GM19372 (cell line): ENCODE measurements around the gene GOLIM4.

Experiments
- ATAC-seq: cut with Tn5 transposase; IDR thresholded peaks from one replicate; pipeline ENCODE4 v1.9.1; 2021; ENCODE audit warnings: mild to moderate bottlenecking, low read depth, moderate library complexity; ENCODE audit not compliant: unreplicated experiment

Gene GOLIM4

DNA sequence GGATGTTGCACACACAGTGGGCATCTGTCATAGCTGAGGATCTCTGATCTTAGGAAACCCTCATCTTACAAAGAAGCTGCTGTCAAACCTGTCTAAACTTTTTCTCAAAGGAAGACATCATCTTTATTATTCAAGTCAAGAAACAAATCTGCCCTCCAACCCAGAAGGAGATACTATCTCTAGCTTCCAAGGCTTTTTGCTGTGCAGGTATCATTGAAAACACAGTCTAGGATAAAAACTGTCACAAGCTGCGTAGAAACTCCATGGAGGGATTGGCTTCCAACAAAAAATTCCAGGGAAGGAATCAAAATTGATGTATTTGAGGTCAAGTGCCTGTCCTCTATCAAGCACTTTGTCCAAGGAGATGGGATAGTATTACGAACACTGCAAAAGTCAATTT, 89.1 kb downstream of the GOLIM4 start:
- no peak for ATAC-seq

DNA sequence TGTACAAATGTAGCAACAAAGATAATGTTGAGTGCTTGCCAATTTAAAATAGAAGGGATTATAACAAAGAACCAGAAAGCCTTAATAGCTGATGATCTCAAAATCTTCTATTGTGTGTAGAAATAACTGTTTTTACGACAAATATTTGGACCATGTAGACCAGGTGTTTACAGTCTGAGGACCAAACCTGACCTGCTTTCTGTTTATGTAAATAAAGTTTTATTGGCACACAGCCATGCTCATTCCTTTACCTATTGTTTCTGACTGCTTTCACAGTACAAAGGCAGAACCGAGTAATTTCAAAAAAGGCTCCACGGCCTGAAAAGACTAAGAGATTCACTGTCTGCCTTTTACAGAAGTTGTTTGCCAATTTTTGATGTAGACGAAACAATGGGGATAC, 91.8 kb downstream of the GOLIM4 start:
- ATAC-seq = no peak

DNA sequence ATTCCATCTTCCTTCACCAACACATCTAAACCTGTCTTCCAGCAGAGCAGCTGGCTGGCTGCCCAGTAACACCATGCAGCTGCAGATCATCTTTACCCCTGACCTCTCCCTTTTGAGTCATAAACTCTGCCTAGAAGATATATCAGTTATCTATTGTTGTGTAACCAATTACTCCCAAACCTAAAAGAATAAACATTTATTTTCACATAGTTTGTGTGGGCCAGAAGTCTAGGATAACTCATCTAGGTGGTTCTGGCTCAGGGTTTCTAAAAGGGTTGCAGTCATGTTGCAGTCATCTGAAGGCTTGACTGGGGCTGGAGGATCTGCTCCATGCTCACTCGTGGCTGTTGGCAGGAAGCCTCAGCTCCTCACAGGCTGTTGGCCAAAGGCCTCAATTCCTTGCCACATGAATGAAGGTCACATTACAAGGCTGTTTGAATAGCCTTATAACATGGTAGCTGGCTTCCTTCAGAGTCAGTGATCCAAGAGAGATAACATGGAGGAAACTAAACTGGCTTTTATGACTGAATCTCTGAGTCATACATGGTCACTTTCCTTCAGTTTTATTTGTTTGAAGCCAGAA, 92.8 kb downstream of the GOLIM4 start:
- ATAC-seq = no peak

DNA sequence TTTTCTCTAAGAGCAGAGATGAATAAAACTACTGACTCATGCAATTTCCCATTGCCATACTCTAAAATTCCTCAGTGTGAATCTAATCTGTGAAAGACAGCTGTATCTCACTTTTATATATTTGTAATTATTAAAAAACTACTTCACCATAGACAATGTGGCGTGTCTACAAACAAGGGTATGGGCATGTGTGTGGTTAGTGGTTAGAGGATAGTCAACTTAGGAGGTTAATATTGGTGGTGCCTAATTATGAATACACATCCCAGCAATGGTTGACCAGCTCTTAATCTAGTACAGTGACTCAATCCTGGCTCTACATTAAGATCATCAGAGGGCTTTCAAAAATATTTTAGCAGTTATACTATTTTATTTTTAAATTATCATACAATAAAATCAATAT, 94.5 kb downstream of the GOLIM4 start:
- ATAC-seq = no peak

DNA sequence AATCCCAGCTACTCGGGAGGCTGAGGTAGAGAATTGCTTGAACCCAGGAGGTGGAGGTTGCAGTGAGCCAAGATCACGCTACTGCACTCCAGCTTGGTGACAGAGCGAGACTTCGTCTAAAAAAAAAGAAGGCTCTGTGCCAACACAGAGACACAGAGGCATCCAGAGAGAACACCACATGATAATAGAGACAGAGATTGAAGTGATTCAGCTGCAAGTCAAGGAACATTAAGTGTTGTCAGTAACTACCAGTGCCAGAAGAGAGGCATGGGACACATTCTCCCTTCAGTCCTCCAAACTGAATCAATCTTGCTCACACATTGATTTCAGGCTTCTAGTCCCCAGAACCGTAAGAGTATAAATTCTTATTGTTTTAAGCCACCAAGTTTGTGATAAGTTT, 97.5 kb downstream of the GOLIM4 start:
- no peak for ATAC-seq

DNA sequence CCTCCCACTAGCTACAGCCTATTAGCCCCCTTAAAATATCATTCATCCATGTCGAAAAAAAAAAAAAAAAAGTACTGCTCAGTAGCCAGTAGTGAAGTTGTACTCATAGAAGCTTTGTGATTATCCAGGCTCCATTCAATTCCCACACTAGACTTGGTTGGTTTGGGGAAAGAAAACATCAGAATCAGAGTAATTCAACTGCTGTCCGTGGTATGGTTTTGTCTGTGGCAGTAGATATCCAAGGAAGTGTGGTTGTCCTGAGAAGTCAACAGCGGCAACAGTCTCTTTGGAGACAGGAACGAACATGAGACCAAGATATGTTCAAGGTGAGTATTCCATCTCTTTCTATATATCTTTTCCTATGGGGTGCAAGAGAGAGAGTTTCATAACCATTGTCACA, 99.2 kb downstream of the GOLIM4 start:
- ATAC-seq = no peak

DNA sequence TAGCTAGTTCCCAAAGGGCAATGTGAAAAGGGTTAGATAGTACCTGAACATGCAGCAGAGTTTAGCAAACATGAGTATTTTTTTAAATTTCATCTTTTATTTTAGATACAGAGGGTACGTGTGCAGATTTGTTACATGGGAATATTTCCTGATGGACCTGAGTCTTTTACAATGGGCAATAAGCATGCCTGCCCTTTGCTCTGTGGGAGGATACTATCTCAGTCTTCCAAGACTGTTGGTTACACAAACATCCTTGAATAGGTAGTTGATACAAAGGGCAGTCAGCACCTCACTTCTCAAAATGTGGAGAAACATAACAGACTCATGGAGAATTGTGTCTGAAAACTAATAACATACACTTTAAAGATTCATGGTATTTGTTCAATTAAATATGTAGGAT, 103.3 kb downstream of the GOLIM4 start:
- no peak for ATAC-seq

DNA sequence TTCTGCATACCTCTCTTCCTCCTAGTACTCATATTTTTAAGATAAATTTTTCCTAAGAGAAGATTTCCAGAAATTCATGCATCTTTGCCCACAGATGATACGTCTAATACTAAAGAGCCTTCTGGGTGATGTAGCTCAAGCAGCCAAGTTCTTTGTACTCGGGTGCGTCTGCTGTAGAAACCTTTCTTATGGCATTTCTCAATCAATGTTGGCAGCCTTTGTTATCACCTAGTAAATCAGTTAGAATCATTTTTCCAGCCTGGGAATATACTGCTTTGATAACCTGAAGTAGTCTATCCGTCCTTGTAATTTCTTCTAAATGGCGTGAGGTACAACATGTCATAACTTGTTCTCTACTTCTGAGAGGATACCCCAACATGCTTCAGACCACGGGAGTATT, 104.5 kb downstream of the GOLIM4 start:
- ATAC-seq = no peak

DNA sequence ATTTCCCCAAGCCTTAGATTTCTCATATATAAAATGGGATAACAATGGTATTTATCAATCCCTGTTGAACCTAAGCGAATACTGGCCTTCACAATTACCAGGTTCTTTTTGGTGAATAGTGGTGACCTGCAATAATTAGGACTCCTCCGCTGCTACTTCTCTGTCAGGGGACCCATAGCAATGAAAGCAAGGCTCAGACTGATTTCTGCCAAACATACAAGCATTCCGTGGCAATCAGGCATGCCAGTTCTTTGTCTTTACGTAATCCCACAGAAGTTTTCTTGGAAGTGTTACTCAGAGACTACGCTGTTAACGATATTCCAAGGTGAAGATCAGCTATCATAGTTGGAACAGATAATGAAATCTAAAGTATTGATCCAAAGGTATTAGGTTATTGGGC, 105.7 kb downstream of the GOLIM4 start:
- ATAC-seq = no peak

DNA sequence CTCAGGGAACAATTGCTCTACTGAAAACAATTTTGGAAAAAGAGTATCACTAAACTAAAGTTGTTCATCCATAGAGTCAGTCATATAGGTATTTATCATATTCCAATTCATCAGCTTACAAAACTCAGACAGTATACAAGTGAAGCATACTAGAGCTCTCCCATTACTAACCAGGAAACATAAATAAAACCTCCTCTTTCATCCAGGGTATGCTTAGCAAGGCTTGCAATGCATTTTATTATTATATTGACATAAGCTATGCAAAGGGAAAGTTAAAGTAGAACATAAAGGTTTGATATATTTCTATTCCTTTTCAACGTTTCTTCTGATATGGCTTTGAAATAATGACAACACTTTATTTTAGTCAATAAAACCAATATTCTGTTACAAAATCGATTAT, 106.7 kb downstream of the GOLIM4 start:
- no peak for ATAC-seq

DNA sequence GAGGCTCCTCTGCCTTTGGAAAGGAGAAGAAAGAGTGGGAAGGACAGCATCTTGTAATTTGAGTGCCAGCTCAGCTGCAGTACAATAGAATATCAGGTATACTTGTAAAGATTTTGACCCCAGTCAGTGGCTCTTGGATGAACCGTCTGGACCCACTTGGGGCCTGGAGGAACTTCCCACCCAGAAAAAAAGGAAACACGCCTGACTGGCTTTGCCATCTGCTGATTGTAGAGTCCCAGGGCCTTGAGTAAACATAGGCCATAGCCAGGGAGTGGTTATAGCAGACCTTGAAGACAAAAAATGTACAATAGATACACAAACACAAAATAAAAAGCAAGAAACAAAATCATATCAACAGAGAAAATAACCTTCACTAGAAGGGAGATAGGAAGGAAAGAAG, 112.1 kb downstream of the GOLIM4 start:
- ATAC-seq = no peak

DNA sequence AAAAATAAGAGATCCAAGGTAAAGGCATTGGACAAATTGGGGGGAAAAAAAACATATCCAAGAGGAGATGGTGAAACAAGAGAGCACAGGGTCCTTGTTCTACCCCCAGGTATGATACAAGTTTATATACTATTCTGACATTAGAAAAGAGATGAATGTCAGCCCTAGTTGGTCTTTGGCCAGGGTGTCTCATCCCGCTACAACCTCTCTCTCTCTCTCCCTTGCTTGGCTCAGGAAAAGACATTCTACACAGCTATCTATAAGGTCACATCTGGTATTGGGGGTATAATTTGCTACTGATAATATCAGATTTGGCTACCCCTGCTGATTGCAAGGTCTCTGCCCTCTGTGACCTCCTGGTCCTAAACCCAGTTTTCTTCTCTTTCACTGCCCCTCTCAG, 117.2 kb downstream of the GOLIM4 start:
- no peak for ATAC-seq

DNA sequence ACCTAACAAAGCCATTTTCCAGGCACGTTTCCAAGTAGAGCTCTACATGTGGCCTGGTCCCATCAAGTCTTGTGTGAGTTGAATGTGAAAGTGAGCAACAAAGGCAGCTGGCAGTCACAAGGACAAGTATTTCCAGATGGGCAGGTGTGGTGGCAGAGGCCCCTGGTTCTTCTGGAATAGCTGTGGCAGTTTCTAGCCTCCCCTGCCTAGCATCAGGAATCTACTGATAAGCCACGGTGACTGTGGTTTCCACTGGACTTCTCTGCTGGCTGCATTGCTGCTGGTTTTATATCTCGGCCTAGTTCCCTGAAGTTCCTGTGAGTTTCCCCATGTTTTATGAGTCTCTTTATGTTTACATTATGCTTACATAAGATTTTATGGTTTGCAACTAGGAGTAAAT, 117.7 kb downstream of the GOLIM4 start:
- no peak for ATAC-seq

DNA sequence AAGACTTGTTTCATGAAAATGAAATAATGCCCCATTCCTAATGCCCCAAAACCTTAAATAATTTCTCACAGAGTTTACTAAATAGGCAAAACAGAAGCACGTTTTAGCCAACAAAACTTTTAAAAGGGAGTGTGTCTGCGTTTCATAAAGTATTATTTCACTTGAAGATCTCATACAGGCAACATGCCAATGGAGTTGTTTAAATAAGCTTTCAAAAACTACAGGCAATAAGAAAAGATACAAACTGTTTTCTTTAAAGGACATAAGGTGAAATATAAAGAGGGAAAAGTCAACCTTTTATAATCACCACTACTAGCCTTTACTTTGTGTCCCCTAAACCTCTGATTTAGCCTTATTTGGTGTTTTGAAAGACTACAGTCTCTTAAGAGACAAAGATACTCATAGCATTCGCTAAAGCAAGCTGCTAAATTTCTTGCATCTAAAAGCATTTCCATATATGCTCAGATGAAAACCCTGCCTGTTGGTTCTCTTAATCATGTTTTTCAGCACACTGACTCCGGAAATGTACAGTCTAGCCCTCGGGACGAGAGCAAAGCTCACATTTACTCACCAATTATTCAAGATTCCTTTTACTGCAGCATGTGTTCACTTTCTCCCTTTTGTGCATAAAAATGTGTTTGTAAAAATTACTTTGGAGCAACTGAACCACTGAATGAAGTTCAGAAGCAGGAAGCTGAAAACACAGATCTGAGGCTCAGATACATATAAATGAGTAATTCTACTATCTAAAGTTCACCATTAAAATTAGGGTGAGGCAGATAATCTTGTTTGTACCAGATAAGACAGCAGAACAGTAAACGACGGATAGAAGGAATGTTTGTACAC, 119.0 kb downstream of the GOLIM4 start:
- ATAC-seq = no peak

DNA sequence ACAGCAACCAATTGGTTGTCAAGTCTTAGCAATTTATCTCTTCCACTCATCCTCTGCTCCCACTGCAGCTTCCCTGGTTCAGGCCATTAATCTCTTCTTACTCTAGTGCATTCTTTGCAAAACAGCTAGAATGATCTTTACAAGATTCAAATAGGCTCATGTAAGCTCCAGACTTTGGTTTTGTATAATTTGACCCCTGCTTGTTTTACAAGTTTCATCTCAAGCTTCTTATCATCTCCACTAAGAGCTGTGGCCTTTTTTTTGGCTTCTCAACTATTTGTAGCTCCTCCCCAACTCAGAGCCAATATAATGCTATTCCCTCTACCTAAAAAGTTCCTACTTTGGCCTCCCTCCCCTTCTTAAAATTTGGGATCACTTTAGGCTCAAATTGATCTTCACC, 121.8 kb downstream of the GOLIM4 start:
- ATAC-seq = no peak

DNA sequence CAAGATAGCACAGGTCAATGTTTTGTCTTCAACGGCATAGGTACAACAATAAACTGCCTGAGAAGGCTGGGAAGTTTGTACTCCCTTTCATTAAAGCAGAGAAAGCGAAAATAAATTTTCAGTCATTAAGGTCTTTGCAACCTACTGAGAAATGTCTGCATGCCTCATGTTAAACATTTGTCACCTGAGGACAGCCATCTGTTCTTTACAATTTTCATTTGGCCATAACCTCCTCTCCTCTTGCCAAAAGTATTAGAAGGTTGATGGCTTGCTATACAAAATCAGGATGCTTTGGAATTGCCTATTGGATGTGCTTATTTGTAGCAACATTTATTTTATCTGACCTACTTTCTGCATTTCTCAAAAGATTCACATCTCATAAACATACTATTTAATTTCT, 122.7 kb downstream of the GOLIM4 start:
- no peak for ATAC-seq

DNA sequence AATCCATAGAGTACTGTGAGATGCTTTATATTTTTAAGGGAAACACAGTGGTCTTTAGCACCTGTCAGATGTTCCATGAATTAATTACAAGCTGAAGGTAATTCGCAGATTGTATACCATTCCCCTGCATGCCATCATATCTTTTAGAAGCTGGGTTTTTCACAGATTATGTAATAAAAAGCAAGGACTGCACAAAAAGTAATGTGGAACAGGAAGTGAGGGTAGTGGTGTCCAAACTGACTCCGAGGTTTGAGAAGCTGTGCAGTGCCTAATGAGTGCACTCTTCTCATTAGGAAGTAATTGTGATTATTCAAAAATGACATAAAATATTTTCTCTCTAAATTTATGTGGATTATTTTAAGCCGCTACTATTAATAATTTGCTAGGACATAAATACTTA, 123.2 kb downstream of the GOLIM4 start:
- no peak for ATAC-seq

DNA sequence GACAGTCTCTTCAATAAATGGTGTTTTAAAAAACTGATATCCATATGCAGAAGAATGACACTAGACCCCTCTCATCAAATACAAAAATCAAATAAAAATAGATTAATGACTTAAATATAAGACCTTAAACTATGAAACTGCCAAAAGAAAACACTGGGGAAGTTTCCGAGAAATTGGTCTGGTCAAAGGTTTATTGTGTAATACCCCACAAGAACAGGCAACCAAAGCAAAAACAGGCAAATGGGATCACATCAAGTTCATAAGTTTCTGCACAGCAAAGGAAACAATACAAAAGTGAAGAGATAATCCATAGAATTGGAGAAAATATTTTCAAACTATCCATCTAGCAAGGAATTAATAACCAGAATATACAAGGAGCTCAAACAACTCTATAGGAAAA, 126.2 kb downstream of the GOLIM4 start:
- ATAC-seq = no peak

DNA sequence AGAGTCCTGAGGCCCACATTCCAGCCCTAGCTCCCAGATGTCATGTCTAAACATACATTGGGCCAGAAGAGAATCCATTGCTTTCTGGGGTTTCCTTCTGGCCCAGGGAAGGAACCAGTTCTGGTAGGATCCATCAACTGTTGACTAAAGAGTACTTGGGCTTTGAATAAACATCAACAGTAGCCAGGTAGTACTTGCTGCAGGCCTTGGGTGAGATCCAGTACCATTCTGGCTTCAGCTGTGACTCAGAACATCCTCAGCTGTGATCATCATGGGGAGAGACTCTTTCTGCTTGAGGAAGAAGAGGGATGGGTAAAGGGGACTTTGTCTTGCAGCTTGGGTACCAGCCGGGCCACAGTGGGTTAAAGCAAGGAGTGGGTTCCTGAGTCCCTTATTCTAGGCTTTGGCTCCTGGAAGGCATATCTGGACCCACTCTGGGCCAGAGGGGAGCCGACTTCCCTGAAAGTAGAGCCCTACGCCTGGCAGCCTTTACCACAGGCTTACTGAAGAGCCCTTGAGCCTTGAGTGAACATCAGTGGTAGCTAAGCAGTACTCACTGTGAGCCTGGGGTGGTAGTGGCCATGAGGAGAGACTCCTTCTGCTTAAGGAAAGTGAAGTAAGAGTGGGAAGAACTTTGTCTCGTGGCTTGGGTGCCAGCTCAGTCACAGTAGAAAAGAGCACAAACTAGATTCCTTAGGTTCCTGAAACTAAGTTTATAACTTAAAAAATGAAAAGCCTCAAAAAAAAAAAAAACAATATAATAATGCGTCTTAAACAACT, 128.3 kb downstream of the GOLIM4 start:
- ATAC-seq = no peak
